Activated gamma-delta T cell (primary cell): ENCODE measurements around the gene ODAD2.

ENCODE experiments used
- DNase-seq: peaks from one replicate; lab custom pipeline; 2025; lab: John Stamatoyannopoulos, UW

ODAD2 gene

GRCh38 chr10:27771231-27771630 is 227.6 kb downstream of the ODAD2 start:
- no peak for DNase-seq

GRCh38 chr10:27770181-27770580 is 228.7 kb downstream of the ODAD2 start:
- DNase-seq, result no peak
